ENCODE data around the gene AMMECR1.
"Not testable (repeated sequence)": the region's sequence is repeated elsewhere in the genome, so short reads cannot be mapped to it uniquely, and the experiment has no call there.

AMMECR1 gene

DNA sequence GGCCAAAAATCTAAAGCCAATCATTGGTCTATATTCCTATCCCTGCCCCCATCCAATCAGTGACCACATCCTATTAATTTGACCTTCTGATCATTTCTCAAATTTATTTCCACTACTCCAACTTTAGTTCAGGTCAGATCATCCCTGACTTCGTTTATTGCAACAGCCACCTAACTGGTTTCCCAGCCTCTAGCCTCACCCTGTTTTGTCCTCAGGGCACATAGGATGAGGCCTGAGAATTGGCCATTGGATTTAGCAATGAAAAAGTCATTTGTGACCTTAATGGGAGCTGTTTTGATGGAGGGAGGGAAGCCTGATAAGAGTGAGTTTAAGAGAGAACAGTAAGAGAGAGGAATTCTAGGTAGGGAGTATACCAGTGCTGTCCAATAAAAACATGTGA is 155.0 kb downstream of the AMMECR1 start:
- DNase-seq, result no peak

DNA sequence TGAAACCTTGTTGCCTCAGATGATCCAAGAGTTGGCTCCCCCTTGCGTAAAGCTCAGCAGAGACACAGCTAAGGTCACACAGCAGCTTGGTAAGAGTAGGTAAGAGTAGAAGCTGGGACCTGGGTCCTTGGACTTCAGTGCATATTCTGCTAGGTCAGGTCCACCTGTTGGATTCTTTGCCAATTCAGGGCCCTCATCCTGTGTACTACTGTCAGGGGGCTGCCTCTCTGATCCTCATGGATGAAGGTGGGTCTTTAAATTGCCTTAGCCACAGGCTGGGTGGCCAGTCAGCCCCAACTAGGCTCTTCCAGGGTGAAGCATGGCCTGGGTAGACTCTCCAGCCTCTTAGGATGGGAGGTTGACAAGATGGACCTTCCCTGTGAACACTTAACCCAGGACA is 155.8 kb downstream of the AMMECR1 start:
- DNase-seq, result no peak

DNA sequence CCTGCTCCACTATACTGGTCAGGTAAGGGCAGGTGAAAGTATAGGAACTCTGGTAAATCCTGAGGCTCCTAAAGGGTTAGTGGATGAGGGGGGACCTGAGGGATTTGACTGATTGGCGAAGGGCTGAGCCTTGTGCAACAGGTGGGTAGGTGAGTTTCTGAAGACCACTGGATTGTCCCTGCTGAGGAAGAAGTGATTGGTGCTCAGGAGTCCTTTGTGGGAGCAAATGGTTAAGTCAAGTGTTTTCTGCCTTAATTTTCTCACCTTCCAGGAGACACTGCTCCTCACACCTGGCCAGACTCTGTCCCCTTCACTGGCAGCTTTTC is 156.6 kb downstream of the AMMECR1 start:
- DNase-seq, result no peak

DNA sequence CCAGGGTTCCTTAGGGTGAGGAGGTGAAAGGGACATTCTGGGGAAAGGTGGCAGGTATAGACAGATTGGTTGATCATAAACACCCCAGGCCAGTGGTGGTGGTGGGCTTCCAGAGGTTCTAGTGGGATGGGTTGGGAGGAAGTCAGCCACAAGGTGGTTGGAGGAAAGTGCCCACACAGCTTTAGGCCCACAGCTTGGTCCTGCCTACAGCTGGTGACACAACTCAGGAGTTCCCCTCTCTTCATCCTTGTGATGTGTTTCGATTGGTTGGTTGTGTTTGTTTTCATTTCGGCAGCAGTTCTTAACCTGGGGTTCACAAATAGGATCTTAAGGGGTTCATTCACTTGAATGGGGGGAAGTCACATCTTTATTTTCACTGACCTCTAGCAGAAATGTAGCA is 158.0 kb downstream of the AMMECR1 start:
- DNase-seq, result no peak

DNA sequence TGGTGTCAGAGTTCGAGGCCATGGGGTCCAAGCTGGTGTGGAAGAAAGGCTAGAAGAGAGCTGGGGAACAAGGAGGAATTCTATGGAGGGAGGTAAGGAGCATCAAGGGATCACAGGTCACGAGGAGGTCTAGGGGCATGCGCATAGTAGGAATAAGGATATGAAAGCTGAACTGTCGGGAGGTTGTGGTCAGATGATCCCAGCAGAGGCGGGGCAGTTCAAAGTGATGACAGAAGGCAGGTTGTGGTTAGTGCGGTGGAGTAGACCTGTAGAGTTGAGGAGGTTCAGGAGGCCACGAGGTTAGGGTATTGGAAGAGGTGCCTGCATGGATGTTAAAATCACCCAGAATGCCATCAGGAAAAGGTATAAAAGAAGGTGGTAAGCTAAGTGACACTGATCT is 158.7 kb downstream of the AMMECR1 start:
- DNase-seq, result no peak

DNA sequence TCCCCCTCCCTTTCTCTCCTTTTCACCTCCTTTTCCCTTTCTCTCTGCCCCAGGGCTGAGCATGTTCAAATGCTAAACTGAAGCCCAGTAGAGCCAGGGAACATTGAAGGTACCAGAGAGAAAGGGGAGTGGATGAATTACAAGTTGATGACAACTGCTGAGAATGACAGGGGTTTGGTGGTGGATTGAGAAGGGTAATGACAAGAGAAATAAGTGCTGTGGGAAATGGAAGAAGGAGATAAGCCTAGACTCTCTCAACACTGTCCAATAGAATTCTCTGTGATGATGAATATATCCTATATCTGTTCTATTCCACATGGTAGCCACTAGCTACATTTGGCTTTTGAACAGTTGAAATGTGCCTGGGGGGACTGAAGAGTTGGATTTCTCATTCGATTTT is 160.4 kb downstream of the AMMECR1 start:
- DNase-seq, result no peak

DNA sequence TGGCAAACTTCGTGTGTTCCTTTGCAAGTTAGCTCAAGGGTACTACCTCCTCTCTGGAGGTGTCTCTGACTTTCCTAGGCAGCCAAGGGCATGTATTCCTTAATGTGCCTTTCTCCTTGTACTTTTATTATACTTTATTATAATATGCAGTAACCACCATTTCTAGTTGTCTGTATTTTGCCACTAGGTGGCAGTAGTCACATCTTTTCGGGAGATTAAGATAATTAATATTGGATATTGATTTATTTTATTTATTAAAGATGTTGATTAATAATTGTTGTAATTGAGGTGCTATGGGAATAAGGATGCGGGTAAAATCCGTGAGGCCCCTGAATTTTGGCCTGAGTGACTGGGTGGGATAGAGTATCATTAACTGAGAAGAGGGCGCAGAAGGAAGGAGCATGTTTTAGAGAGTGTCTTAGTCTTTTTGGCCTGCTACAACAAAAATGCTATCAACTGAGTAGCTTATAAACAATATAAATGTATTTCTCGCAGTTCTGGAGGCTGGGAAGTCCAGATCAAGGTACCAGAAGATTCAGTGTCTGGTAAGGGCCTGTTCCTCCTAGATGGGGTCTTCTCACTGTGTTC is 161.6 kb downstream of the AMMECR1 start:
- no peak for DNase-seq

DNA sequence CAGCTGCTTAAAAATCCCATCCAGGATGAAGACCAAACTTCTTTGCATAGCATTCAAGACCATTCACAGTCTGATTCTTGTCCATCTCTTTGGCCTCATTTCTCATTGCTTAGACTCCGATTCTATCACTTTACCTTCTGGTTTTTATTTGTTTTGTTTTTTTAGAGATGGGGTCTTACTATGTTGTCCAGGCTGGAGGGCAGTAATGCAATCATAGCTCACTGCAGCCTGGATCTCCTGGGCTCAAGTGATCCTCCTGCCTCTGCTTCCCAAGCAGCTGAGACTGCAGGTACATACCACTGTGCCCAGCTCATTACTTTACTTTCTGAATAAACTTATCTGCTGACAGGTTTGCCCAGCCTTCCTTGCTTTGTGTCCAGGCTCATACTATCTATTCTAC is 162.1 kb downstream of the AMMECR1 start:
- DNase-seq, result no peak

DNA sequence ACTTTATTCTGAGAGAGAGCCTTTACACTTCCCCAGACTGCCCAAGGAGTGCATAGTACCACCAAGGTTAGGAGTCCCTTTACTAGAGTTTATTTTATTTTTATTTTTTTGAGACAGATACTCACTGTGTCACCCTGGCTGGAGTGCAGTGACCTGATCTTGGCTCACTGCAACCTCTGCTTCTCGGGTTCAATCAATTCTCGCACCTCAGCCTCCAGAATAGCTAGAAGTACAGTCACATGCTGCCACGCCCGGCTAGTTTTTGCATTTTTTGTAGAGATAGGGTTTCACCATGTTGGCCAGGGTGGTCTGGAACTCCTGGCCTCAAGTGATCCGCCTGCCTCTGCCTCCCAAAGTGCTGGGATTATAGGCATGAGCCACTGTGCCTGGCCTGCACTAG is 163.6 kb downstream of the AMMECR1 start:
- DNase-seq, result not testable (repeated sequence)

DNA sequence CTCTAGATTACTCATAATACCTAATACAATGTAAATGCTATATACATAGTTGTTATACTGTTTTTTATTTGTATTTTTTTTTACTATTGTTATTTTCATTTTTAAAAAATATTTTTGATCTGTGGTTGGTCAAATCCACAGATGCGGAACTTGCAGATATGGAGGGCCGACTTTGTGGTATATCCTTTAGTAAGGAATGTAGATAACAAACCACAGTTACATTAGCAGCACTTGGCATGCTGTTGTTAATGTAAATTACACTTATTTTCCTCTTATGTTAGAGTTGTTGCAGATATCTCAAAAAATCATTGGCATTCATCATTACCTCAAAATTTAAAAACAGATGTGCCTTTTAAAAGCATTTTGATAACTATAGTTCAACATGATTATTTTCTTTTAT is 164.0 kb downstream of the AMMECR1 start:
- DNase-seq, result no peak

DNA sequence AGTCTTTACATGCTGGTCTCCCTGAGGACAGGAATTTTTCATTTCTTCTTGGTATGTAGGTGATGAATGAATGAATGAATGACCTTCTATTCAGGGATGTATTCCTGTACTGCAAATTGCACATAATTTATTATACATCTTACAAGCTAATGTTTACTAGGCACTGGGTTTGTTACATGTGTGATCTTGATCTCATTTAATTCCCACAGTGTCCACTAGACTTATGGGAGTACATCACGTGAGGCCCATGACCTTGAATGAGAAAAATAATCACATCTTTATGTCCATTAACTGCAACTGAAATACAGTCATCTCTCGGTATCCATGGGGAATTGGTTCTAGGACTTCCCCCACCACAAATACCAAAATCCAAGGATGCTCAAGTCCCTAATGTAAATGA is 164.6 kb downstream of the AMMECR1 start:
- no peak for DNase-seq

DNA sequence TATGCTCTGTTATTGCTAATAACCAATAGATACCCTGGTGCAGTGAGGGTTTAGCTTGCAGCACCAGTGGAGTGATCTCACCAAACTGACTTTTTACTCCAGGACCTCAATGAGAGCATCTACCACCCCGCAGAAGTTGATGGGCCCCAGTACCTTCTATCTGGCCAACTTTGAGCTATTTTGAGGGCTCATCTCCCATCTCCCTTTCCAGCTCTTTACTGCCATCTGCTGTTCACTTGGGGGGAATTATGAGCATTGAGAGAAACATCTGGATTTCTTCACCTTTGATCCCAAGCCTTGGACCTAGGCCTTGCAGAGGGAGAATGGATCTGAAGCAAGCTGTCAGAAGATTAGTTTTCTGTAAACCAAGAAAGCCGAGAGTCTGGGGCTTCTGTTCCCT is 171.4 kb downstream of the AMMECR1 start:
- DNase-seq, result no peak

DNA sequence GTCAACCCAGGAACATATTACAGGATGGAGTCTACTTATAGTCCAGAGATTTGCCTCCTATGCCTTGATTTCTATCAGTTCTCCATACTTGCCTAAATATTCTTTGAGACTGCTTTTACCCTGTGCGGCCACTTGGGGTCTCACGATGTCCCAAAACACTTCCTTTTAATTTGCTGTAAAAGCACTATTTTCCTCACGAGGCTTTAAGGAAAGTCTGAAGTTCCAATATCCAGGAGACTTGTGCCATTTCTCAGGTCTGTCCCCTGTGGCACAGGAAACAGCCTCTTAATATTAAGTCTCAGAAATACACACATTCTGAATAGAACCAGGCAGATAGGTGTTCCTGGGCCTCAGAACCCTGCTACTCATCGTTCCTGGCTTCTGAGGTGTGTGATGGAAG is 172.0 kb downstream of the AMMECR1 start:
- DNase-seq, result no peak

DNA sequence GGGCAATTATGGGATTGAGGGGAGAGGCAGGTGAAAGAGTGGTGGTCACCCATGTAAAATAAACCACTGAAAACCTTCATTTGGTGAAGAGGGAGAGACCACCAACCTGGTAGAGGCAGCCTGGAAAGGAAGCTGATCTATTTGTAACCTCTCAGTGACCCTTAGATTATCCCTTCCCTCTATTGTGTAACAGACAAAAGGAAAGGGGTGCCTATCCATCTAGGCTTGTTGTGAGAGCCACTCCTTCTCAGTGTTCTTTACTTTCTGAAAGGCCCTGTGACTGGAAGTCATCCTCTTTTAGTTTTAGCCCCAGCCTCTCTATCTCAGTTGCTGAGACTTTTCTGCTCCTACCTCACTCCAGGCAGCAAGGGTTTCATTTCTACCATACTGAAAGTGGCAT is 172.6 kb downstream of the AMMECR1 start:
- DNase-seq, result no peak
